ENCODE data around the gene PARD3B. TPM values are rescaled to one million over a fixed set of nuclear protein-coding genes. Genes with fewer than 3 reads are reported as not detected.

Gene PARD3B
- total and polyA plus RNA-seq, 2 of the 13 experiments (the other 11 are each of a cell fraction or from before 2014, with no cell fraction given): 0.71 to 2.3 TPM

DNA sequence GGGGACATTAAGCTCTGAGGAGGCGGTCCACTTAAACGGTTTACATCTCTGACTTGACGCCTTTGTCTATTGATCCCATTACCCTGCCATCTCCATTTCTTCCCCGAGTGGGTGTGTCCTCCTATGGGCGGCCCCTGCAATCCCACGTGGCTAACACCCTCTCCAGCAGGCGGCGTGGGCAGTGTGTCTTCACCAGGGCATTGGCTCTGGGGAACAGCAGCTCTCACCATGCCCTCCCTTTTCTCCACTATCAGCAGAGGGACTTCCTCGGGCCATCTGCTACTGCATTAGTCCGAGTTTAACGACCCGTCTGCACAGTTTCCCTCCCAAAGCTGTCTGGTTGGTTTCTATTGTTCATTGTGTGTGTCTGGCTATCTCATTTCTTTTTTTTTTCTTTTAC is 625.1 kb downstream of the PARD3B start (continued):
- TF ChIP-seq RERE (CRISPR knock-in tag; IDR thresholded peaks at IDR 0.05; ENCODE audit: low read depth): no peak
- TF ChIP-seq, protein P1, sequence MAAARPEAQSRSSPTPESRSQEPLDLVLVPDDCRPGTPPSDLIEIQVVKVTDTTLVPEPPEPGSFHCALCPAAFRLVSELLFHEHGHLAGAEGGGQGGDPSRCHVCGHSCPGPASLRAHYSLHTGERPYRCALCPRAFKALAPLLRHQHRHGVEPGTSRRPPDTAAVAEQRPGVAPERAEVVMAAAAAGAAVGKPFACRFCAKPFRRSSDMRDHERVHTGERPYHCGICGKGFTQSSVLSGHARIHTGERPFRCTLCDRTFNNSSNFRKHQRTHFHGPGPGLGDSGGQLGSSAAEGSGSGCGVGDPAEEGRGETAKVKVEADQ (CRISPR knock-in tag; IDR thresholded peaks at IDR 0.05; ENCODE audit: borderline replicate concordance): no peak
- TF ChIP-seq, protein P2, sequence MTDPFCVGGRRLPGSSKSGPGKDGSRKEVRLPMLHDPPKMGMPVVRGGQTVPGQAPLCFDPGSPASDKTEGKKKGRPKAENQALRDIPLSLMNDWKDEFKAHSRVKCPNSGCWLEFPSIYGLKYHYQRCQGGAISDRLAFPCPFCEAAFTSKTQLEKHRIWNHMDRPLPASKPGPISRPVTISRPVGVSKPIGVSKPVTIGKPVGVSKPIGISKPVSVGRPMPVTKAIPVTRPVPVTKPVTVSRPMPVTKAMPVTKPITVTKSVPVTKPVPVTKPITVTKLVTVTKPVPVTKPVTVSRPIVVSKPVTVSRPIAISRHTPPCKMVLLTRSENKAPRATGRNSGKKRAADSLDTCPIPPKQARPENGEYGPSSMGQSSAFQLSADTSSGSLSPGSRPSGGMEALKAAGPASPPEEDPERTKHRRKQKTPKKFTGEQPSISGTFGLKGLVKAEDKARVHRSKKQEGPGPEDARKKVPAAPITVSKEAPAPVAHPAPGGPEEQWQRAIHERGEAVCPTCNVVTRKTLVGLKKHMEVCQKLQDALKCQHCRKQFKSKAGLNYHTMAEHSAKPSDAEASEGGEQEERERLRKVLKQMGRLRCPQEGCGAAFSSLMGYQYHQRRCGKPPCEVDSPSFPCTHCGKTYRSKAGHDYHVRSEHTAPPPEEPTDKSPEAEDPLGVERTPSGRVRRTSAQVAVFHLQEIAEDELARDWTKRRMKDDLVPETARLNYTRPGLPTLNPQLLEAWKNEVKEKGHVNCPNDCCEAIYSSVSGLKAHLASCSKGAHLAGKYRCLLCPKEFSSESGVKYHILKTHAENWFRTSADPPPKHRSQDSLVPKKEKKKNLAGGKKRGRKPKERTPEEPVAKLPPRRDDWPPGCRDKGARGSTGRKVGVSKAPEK (CRISPR knock-in tag; IDR thresholded peaks at IDR 0.05; ENCODE audit: borderline replicate concordance): no peak
- no peak for TF ChIP-seq ZNF691 (CRISPR knock-in tag; IDR thresholded peaks at IDR 0.05; ENCODE audit: borderline replicate concordance, low read depth)
- TF ChIP-seq RAD21 (CRISPR knock-in tag; IDR thresholded peaks at IDR 0.05): no peak
- TF ChIP-seq CREB3 (CRISPR knock-in tag; IDR thresholded peaks at IDR 0.05): no peak
- no peak for TF ChIP-seq ZNF24 (IDR thresholded peaks at IDR 0.05)
- TF ChIP-seq MTF2 (CRISPR knock-in tag; IDR thresholded peaks at IDR 0.05; ENCODE audit: borderline replicate concordance): no peak
- no peak for TF ChIP-seq ZNF337 (CRISPR knock-in tag; IDR thresholded peaks at IDR 0.05; ENCODE audit: borderline replicate concordance, low read depth)

All from HepG2 (cell line).